ENCODE data around the gene ZNRD2. TPM values are rescaled to one million over a fixed set of nuclear protein-coding genes. Genes with fewer than 3 reads are reported as not detected.

The ZNRD2 gene
- total and polyA plus RNA-seq, 2 of the 8 experiments (the other 6 are each of a cell fraction or from before 2014, with no cell fraction given): 53.4 to 125 TPM

- TF ChIP-seq CTCF (IDR thresholded peaks at IDR 0.05; ENCODE audit: control extremely low read depth in 1 of 3, insufficient read depth in 1 of 3, low read depth in 1 of 3, low read length in 3 of 3): no peak
- no peak for TF ChIP-seq CHD2 (IDR thresholded peaks at IDR 0.05; ENCODE audit: low read length)
- TF ChIP-seq RNF2 (IDR thresholded peaks at IDR 0.05; ENCODE audit: borderline replicate concordance, low read depth, low read length, missing control alignments, poor library complexity, severe bottlenecking): no peak
- TF ChIP-seq CHD1 (IDR thresholded peaks at IDR 0.05; ENCODE audit: low read depth, low read length): no peak
- no peak for TF ChIP-seq SIN3A (conservative IDR thresholded peaks at IDR 0.05 in 1 of 2, IDR thresholded peaks at IDR 0.05 in 1 of 2; ENCODE audit: low read depth in 1 of 2, low read length in 2 of 2)
- no peak for TF ChIP-seq EZH2 (IDR thresholded peaks at IDR 0.05; ENCODE audit: low read depth, low read length, severe bottlenecking)
Observed at GRCh38 chr11:65578667-65579066, 8.4 kb downstream of the ZNRD2 start (continued).
